GM21367 (cell line): ENCODE data around the gene TTF2.
A peak's percentile ranks its signal among the peaks of the same experiment; 100 is the strongest.
"Not testable (repeated sequence)": the region's sequence is repeated elsewhere in the genome, so short reads cannot be mapped to it uniquely, and the experiment has no call there.

ENCODE experiments used
- ATAC-seq: cut with Tn5 transposase; IDR thresholded peaks from one replicate; pipeline ENCODE4 v1.9.1; 2021; ENCODE audit not compliant: unreplicated experiment

The TTF2 gene

GRCh38 chr1:117092594-117092993, 32.5 kb downstream of the TTF2 start:
- no peak for ATAC-seq

- ATAC-seq = no peak
Observed at GRCh38 chr1:117093091-117093534, 33.0 kb downstream of the TTF2 start.

GRCh38 chr1:117093870-117094621, 33.9 kb downstream of the TTF2 start:
- ATAC-seq = peak; percentile 77

- ATAC-seq = no peak
Observed at GRCh38 chr1:117094841-117095604, 34.9 kb downstream of the TTF2 start.

- ATAC-seq = no peak
Observed at GRCh38 chr1:117096951-117097408, 36.9 kb downstream of the TTF2 start.

- ATAC-seq = no peak
Observed at GRCh38 chr1:117097443-117097842, 37.3 kb downstream of the TTF2 start.

GRCh38 chr1:117098287-117098890, 38.3 kb downstream of the TTF2 start:
- ATAC-seq = no peak

- ATAC-seq = no peak
Observed at GRCh38 chr1:117101334-117101733, 41.2 kb downstream of the TTF2 start.

GRCh38 chr1:117101858-117102257, 41.7 kb downstream of the TTF2 start:
- not testable (repeated sequence) for ATAC-seq

GRCh38 chr1:117104986-117105385, 44.9 kb downstream of the TTF2 start:
- ATAC-seq = no peak

- ATAC-seq = no peak
Observed at GRCh38 chr1:117105722-117106121, 45.6 kb downstream of the TTF2 start.

GRCh38 chr1:117106478-117106877, 46.4 kb downstream of the TTF2 start:
- no peak for ATAC-seq

- no peak for ATAC-seq
Observed at GRCh38 chr1:117107364-117107763, 47.2 kb downstream of the TTF2 start.

- no peak for ATAC-seq
Observed at GRCh38 chr1:117110774-117111173, 50.6 kb downstream of the TTF2 start.

- no peak for ATAC-seq
Observed at GRCh38 chr1:117112047-117112717, 52.1 kb downstream of the TTF2 start.

GRCh38 chr1:117113199-117113598, 53.1 kb downstream of the TTF2 start:
- ATAC-seq = no peak

GRCh38 chr1:117114877-117115276, 54.8 kb downstream of the TTF2 start:
- no peak for ATAC-seq

- ATAC-seq = no peak
Observed at GRCh38 chr1:117116090-117116783, 56.1 kb downstream of the TTF2 start.

- no peak for ATAC-seq
Observed at GRCh38 chr1:117116784-117117130, 56.6 kb downstream of the TTF2 start.

GRCh38 chr1:117117697-117118096, 57.6 kb downstream of the TTF2 start:
- ATAC-seq = no peak

- ATAC-seq = no peak
Observed at GRCh38 chr1:117118137-117118536, 58.0 kb downstream of the TTF2 start.
